ENCODE measurements around the gene FARP2. TPM values are rescaled to one million over a fixed set of nuclear protein-coding genes. Genes with fewer than 3 reads are reported as not detected.
A peak's percentile ranks its signal among the peaks of the same experiment; 100 is the strongest.
"Not testable (repeated sequence)": the region's sequence is repeated elsewhere in the genome, so short reads cannot be mapped to it uniquely, and the experiment has no call there.

FARP2 gene
- total and polyA plus RNA-seq, 2 of the 13 experiments (the other 11 are each of a cell fraction or from before 2014, with no cell fraction given), result 28.0 to 45.4 TPM

DNA sequence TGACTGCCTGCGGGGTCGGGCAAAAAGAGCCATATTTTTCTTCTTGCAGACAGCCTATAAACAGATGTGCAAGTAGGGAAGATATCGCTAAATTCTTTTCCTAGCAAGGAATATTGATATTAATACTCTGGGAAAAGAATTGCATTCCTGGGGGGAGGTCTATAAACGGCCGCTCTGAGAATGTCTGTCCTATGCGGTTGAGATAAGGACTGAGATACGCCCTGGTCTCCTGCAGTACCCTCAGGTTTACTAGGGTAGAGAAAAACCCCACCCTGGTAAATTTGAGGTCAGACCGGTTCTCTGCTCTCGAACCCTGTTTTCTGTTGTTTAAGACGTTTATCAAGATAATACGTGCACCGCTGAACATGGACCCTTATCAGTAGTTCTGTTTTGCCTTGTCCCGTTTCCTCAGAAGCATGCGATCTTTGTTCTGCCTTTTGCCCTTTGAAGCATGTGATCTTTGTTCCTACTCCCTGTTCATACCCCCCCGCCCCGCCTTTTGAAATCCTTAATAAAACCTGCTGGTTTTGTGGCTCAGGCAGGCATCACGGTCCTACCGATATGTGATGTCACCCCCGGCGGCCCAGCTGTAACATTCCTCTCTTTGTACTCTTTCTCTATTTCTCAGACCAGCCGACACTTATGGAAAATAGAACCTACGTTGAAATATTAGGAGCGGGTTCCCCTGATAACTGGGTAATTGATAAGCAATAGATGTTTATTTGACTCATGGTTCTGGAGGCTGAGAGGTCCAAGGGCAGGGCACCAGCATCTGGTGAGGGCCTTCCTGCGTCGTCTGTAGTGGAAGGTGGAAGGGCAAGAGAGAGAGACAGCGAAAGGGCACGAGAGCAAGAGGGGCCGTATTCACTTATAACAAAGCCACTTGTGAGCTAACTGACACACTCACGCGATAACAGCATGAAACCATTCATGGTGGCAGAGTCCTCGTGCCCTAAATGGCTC, 170.0 kb downstream of the FARP2 start (continued):
- TF ChIP-seq CREM (IDR thresholded peaks at IDR 0.05) (peak; percentile 38; the same call in 1 of the 2 replicates), SOX13 (CRISPR knock-in tag; conservative IDR thresholded peaks at IDR 0.05 in 1 of 2, IDR thresholded peaks at IDR 0.05 in 1 of 2) (peak in 1 of 2 experiments; percentile 66; a peak in 2 of 4 replicates), HDAC1 (CRISPR knock-in tag; IDR thresholded peaks at IDR 0.05) (0 out of 2 replicates have a peak, but pooled peaks have one; percentile 40), ZBTB7B (CRISPR knock-in tag; IDR thresholded peaks at IDR 0.05) (peak; percentile 63; the same call in 1 of the 2 replicates), ZNF350 (CRISPR knock-in tag; IDR thresholded peaks at IDR 0.05; ENCODE audit: borderline replicate concordance, low read depth) (0 out of 2 replicates have a peak, but pooled peaks have one; percentile 26), MTA1 (CRISPR knock-in tag; IDR thresholded peaks at IDR 0.05; ENCODE audit: borderline replicate concordance) (0 out of 2 replicates have a peak, but pooled peaks have one; percentile 50), ZNF564 (CRISPR knock-in tag; IDR thresholded peaks at IDR 0.05) (peak; percentile 97; the same call in 1 of the 2 replicates), NCOR1 (IDR thresholded peaks at IDR 0.05; ENCODE audit: borderline replicate concordance, low read length) (0 out of 2 replicates have a peak, but pooled peaks have one; percentile 58), RXRB (CRISPR knock-in tag; IDR thresholded peaks at IDR 0.05; ENCODE audit: borderline replicate concordance) (peak; percentile 52; the same call in 1 of the 2 replicates), ZNF230 (CRISPR knock-in tag; IDR thresholded peaks at IDR 0.05) (peak; percentile 23; the same call in 1 of the 2 replicates), BCL6 (CRISPR knock-in tag; IDR thresholded peaks at IDR 0.05) (peak; percentile 55; the same call in 1 of the 2 replicates), HNF4A (CRISPR knock-in tag; IDR thresholded peaks at IDR 0.05) (peak; percentile 87), ZNF430 (CRISPR knock-in tag; IDR thresholded peaks at IDR 0.05) (0 out of 2 replicates have a peak, but pooled peaks have one; percentile 24), ZNF605 (CRISPR knock-in tag; IDR thresholded peaks at IDR 0.05) (0 out of 2 replicates have a peak, but pooled peaks have one; percentile 28), EP300 (IDR thresholded peaks at IDR 0.05; ENCODE audit: low read depth in 2 of 2, low read length in 2 of 2) (peak in 1 of 2 experiments; percentile 49; a peak in 2 of 4 replicates), SOX5 (CRISPR knock-in tag; IDR thresholded peaks at IDR 0.05; ENCODE audit: borderline replicate concordance) (peak; percentile 72; the same call in 1 of the 2 replicates), GATAD2A (CRISPR knock-in tag; IDR thresholded peaks at IDR 0.05) (peak; percentile 34; the same call in 1 of the 2 replicates)
- not testable (repeated sequence) for TF ChIP-seq CREM (CRISPR knock-in tag; IDR thresholded peaks at IDR 0.05); SOX13 (IDR thresholded peaks at IDR 0.05); EP300 (CRISPR knock-in tag; IDR thresholded peaks at IDR 0.05; ENCODE audit: borderline replicate concordance)
- TF ChIP-seq, protein P1, sequence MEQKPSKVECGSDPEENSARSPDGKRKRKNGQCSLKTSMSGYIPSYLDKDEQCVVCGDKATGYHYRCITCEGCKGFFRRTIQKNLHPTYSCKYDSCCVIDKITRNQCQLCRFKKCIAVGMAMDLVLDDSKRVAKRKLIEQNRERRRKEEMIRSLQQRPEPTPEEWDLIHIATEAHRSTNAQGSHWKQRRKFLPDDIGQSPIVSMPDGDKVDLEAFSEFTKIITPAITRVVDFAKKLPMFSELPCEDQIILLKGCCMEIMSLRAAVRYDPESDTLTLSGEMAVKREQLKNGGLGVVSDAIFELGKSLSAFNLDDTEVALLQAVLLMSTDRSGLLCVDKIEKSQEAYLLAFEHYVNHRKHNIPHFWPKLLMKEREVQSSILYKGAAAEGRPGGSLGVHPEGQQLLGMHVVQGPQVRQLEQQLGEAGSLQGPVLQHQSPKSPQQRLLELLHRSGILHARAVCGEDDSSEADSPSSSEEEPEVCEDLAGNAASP (CRISPR knock-in tag; IDR thresholded peaks at IDR 0.05; ENCODE audit: borderline replicate concordance), result peak; percentile 48; the same call in 1 of the 2 replicates
- TF ChIP-seq, protein P2, sequence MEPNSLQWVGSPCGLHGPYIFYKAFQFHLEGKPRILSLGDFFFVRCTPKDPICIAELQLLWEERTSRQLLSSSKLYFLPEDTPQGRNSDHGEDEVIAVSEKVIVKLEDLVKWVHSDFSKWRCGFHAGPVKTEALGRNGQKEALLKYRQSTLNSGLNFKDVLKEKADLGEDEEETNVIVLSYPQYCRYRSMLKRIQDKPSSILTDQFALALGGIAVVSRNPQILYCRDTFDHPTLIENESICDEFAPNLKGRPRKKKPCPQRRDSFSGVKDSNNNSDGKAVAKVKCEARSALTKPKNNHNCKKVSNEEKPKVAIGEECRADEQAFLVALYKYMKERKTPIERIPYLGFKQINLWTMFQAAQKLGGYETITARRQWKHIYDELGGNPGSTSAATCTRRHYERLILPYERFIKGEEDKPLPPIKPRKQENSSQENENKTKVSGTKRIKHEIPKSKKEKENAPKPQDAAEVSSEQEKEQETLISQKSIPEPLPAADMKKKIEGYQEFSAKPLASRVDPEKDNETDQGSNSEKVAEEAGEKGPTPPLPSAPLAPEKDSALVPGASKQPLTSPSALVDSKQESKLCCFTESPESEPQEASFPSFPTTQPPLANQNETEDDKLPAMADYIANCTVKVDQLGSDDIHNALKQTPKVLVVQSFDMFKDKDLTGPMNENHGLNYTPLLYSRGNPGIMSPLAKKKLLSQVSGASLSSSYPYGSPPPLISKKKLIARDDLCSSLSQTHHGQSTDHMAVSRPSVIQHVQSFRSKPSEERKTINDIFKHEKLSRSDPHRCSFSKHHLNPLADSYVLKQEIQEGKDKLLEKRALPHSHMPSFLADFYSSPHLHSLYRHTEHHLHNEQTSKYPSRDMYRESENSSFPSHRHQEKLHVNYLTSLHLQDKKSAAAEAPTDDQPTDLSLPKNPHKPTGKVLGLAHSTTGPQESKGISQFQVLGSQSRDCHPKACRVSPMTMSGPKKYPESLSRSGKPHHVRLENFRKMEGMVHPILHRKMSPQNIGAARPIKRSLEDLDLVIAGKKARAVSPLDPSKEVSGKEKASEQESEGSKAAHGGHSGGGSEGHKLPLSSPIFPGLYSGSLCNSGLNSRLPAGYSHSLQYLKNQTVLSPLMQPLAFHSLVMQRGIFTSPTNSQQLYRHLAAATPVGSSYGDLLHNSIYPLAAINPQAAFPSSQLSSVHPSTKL (CRISPR knock-in tag; IDR thresholded peaks at IDR 0.05), result peak; percentile 64

Data from HepG2 (cell line).